CD4-positive, CD25-positive, alpha-beta regulatory T cell (primary cell): ENCODE results near the gene PRIM1. TPM values are rescaled to one million over a fixed set of nuclear protein-coding genes. Genes with fewer than 3 reads are reported as not detected.

Source experiments
- ATAC-seq, 2 donors: fragments of 150-1000 bp; cut with Tn5 transposase; one replicate each; pipeline ENCODE4 v1.10.0; 2021; ENCODE audit warnings: low read depth in 2 of 2, moderate number of reproducible peaks in 2 of 2, moderate library complexity in 1 of 2
- DNase-seq, 3 donors: peaks; one replicate each; pipeline versions ENCODE4 v3.0.0 to v3.0.0-alpha.2; 2012 to 2022; ENCODE audit warnings: mixed read lengths in 1 of 3
- H3K27ac ChIP-seq: one replicate; pipeline ENCODE4 v1.7.0; 2013; ENCODE audit warnings: mild to moderate bottlenecking, low read length; ENCODE audit not compliant: insufficient read depth, poor library complexity, severe bottlenecking
- H3K27me3 ChIP-seq: one replicate; pipeline ENCODE4 v1.7.0; 2013; ENCODE audit warnings: low read length; ENCODE audit not compliant: control insufficient read depth, insufficient read depth
- H3K36me3 ChIP-seq: one replicate; pipeline ENCODE4 v1.7.0; 2013; ENCODE audit warnings: mild to moderate bottlenecking, low read length, moderate library complexity; ENCODE audit not compliant: control insufficient read depth, insufficient read depth
- H3K4me1 ChIP-seq: 2 replicates; pipeline ENCODE4 v1.7.0; 2013; ENCODE audit warnings: mild to moderate bottlenecking, low read length; ENCODE audit not compliant: insufficient read depth, control insufficient read depth, poor library complexity, severe bottlenecking
- H3K4me3 ChIP-seq: one replicate; pipeline ENCODE4 v1.7.0; 2013; ENCODE audit warnings: low read depth, mild to moderate bottlenecking, low read length, moderate library complexity
- H3K9me3 ChIP-seq, 2 experiments: 1 replicate in 1 of 2; 2 replicates in 1 of 2; pipeline ENCODE4 v1.7.0; 2013; ENCODE audit warnings: low read length in 2 of 2, mild to moderate bottlenecking in 1 of 2, moderate library complexity in 1 of 2; ENCODE audit not compliant: control insufficient read depth in 2 of 2
- H3K27ac Mint-ChIP-seq, 3 donors: one replicate each; pipeline ENCODE4 v1.8.0; 2020 to 2022; ENCODE audit warnings: mild to moderate bottlenecking in 3 of 3, mixed read lengths in 3 of 3, moderate library complexity in 2 of 3
- H3K27me3 Mint-ChIP-seq: one replicate; pipeline ENCODE4 v1.8.0; 2022; ENCODE audit warnings: mild to moderate bottlenecking, mixed read lengths
- H3K36me3 Mint-ChIP-seq: one replicate; pipeline ENCODE4 v1.8.0; 2020; ENCODE audit warnings: mixed read lengths
- H3K4me1 Mint-ChIP-seq, 4 donors: one replicate each; pipeline ENCODE4 v1.8.0; 2020 to 2022; ENCODE audit warnings: mixed read lengths in 4 of 4, mild to moderate bottlenecking in 1 of 4
- H3K4me3 Mint-ChIP-seq, 4 donors: one replicate each; pipeline ENCODE4 v1.8.0; 2020 to 2022; ENCODE audit warnings: mild to moderate bottlenecking in 4 of 4, mixed read lengths in 4 of 4, moderate library complexity in 3 of 4
- H3K9me3 Mint-ChIP-seq, 7 donors: one replicate each; pipeline ENCODE4 v1.8.0; 2020 to 2022; ENCODE audit warnings: mixed read lengths in 7 of 7, mild to moderate bottlenecking in 3 of 7, moderate library complexity in 2 of 7
- polyA plus RNA-seq, 4 donors: library from polyadenylated mRNA; unstranded; fragments of 300-500 nt; fragmentation: Illumina TruSeq; gene quantifications; one replicate each; pipeline ENCODE4 v1.2.3, GENCODE V29; 2021
- total RNA-seq: library from RNA; stranded (reverse); gene quantifications from one replicate; pipeline ENCODE4 v1.2.3, GENCODE V29; 2022

The PRIM1 gene
- total and polyA plus RNA-seq, 5 donors from 2014 or later = 15.1 to 46.1 (median 36.1) TPM

GRCh38 chr12:56722832-56723231 is 29.3 kb downstream of the PRIM1 start:
- Mint-ChIP-seq H3K27ac (peak overlapping the region; percentile 80 to 98 (median 93)), H3K4me3 (peak overlapping the region; percentile 93 to 100 (median 98)), H3K36me3 (peaks cover 40% of the 10 kb centered on the region), H3K4me1 (peaks cover 28 to 78% (median 57%) of the 10 kb centered on the region in 4 donors), H3K9me3 (no peaks in the 10 kb centered on the region), H3K27me3 (no peaks in the 10 kb centered on the region)
- ATAC-seq (no peak), DNase-seq (no peak)
- H3K9me3 ChIP-seq = no peaks in the 10 kb centered on the region
- H3K27me3 ChIP-seq = no peaks in the 10 kb centered on the region
- H3K27ac ChIP-seq = peak overlapping the region; percentile 91
- peaks cover 41% of the 10 kb centered on the region for H3K36me3 ChIP-seq
- peaks cover 71% of the 10 kb centered on the region for H3K4me1 ChIP-seq
- peak overlapping the region; percentile 98 for H3K4me3 ChIP-seq

GRCh38 chr12:56721721-56722120 is 30.4 kb downstream of the PRIM1 start:
- Histone ChIP-seq H3K27ac (peak overlapping the region; percentile 91), H3K4me3 (peak overlapping the region; percentile 98), H3K27me3 (no peaks in the 10 kb centered on the region), H3K9me3 (no peaks in the 10 kb centered on the region), H3K36me3 (peaks cover 41% of the 10 kb centered on the region), H3K4me1 (peaks cover 82% of the 10 kb centered on the region)
- H3K4me1 Mint-ChIP-seq = peaks cover 28 to 79% (median 57%) of the 10 kb centered on the region in 4 donors
- ATAC-seq (no peak), DNase-seq (no peak)
- H3K9me3 Mint-ChIP-seq = no peaks in the 10 kb centered on the region
- H3K4me3 Mint-ChIP-seq = peak overlapping the region; percentile 93 to 99 (median 96)
- H3K27me3 Mint-ChIP-seq = no peaks in the 10 kb centered on the region
- peaks cover 40% of the 10 kb centered on the region for H3K36me3 Mint-ChIP-seq
- H3K27ac Mint-ChIP-seq = peak overlapping the region; percentile 66 to 98 (median 94)

- Histone ChIP-seq H3K9me3 (no peaks in the 10 kb centered on the region), H3K36me3 (peaks cover 46% of the 10 kb centered on the region), H3K4me3 (peak overlapping the region; percentile 98), H3K27ac (peak overlapping the region; percentile 56), H3K4me1 (peaks cover 87% of the 10 kb centered on the region), H3K27me3 (no peaks in the 10 kb centered on the region)
- H3K4me1 Mint-ChIP-seq = peaks cover 28 to 83% (median 60%) of the 10 kb centered on the region in 4 donors
- DNase-seq (no peak), ATAC-seq (no peak)
- peaks cover 43% of the 10 kb centered on the region for H3K36me3 Mint-ChIP-seq
- H3K27ac Mint-ChIP-seq = peak overlapping the region; percentile 29 to 98 (median 94)
- H3K9me3 Mint-ChIP-seq = no peaks in the 10 kb centered on the region
- H3K27me3 Mint-ChIP-seq = no peaks in the 10 kb centered on the region
- peak overlapping the region; percentile 76 to 96 (median 86) for H3K4me3 Mint-ChIP-seq
These were observed 30.9 kb downstream of the PRIM1 start for GRCh38 chr12:56721216-56721615.

- H3K9me3 ChIP-seq = no peaks in the 10 kb centered on the region
- H3K36me3 ChIP-seq = peaks cover 51% of the 10 kb centered on the region
- H3K4me1 ChIP-seq = peaks cover 90% of the 10 kb centered on the region
- H3K4me3 Mint-ChIP-seq = peak overlapping the region; percentile 76 to 96 (median 78)
- DNase-seq (peak in 1 of 3 donors; percentile 20), ATAC-seq (no peak)
- peak overlapping the region; percentile 56 for H3K27ac ChIP-seq
- peaks cover 48% of the 10 kb centered on the region for H3K36me3 Mint-ChIP-seq
- peaks cover 28 to 84% (median 62%) of the 10 kb centered on the region in 4 donors for H3K4me1 Mint-ChIP-seq
- H3K27me3 Mint-ChIP-seq = no peaks in the 10 kb centered on the region
- H3K27ac Mint-ChIP-seq = peak overlapping the region; percentile 29 to 98 (median 94)
- peak overlapping the region; percentile 19 for H3K4me3 ChIP-seq
- H3K27me3 ChIP-seq = no peaks in the 10 kb centered on the region
- H3K9me3 Mint-ChIP-seq = no peaks in the 10 kb centered on the region
These were observed 31.4 kb downstream of the PRIM1 start for GRCh38 chr12:56720731-56721151.

GRCh38 chr12:56719056-56719455 is 33.1 kb downstream of the PRIM1 start:
- ATAC-seq (no peak), DNase-seq (no peak)
- H3K9me3 ChIP-seq = no peaks in the 10 kb centered on the region
- H3K27me3 ChIP-seq = no peaks in the 10 kb centered on the region
- H3K9me3 Mint-ChIP-seq = no peaks in the 10 kb centered on the region
- peaks cover 64% of the 10 kb centered on the region for H3K36me3 ChIP-seq
- H3K36me3 Mint-ChIP-seq = peaks cover 52% of the 10 kb centered on the region
- H3K4me1 ChIP-seq = peaks cover 82% of the 10 kb centered on the region
- H3K4me1 Mint-ChIP-seq = peaks cover 22 to 84% (median 59%) of the 10 kb centered on the region in 4 donors
- H3K4me3 ChIP-seq = no peak overlapping the region
- H3K27ac Mint-ChIP-seq = peak overlapping the region; percentile 63 to 98 (median 94)
- peak overlapping the region; percentile 23 for H3K27ac ChIP-seq
- H3K4me3 Mint-ChIP-seq = peak overlapping the region; percentile 36 to 65 (median 48)
- H3K27me3 Mint-ChIP-seq = no peaks in the 10 kb centered on the region

- no peaks in the 10 kb centered on the region for H3K27me3 Mint-ChIP-seq
These were observed 33.5 kb downstream of the PRIM1 start for GRCh38 chr12:56718636-56719035.

GRCh38 chr12:56718149-56718548 is 34.0 kb downstream of the PRIM1 start:
- no peaks in the 10 kb centered on the region for H3K9me3 Mint-ChIP-seq
- peaks cover 22 to 75% (median 53%) of the 10 kb centered on the region in 4 donors for H3K4me1 Mint-ChIP-seq
- peaks cover 61% of the 10 kb centered on the region for H3K36me3 Mint-ChIP-seq
- no peak overlapping the region for H3K4me3 ChIP-seq
- peaks cover 73% of the 10 kb centered on the region for H3K36me3 ChIP-seq
- DNase-seq (no peak), ATAC-seq (no peak)
- H3K9me3 ChIP-seq = no peaks in the 10 kb centered on the region
- H3K27me3 Mint-ChIP-seq = no peaks in the 10 kb centered on the region
- H3K27ac Mint-ChIP-seq = no peak overlapping the region
- peak overlapping the region; percentile 14 for H3K27ac ChIP-seq
- no peak overlapping the region for H3K4me3 Mint-ChIP-seq
- H3K4me1 ChIP-seq = peaks cover 74% of the 10 kb centered on the region
- H3K27me3 ChIP-seq = no peaks in the 10 kb centered on the region

More at GRCh38 chr12:56718636-56719035, 33.5 kb downstream of the PRIM1 start:
- Mint-ChIP-seq H3K36me3 (peaks cover 56% of the 10 kb centered on the region), H3K9me3 (no peaks in the 10 kb centered on the region), H3K4me3 (peak overlapping the region in 3 of 4 donors; percentile 24 to 65 (median 39)), H3K27ac (peak overlapping the region; percentile 63 to 98 (median 94)), H3K4me1 (peaks cover 22 to 80% (median 57%) of the 10 kb centered on the region in 4 donors)
- Histone ChIP-seq H3K27ac (peak overlapping the region; percentile 23), H3K4me3 (no peak overlapping the region), H3K9me3 (no peaks in the 10 kb centered on the region), H3K36me3 (peaks cover 68% of the 10 kb centered on the region), H3K27me3 (no peaks in the 10 kb centered on the region), H3K4me1 (peaks cover 78% of the 10 kb centered on the region)
- ATAC-seq (no peak), DNase-seq (no peak)
